GM10266 (cell line): ENCODE measurements around the gene COL4A4.

Source experiments
- DNase-seq: peaks from one replicate; pipeline ENCODE4 v3.0.0; 2012; ENCODE audit errors: extremely low spot score
- TF ChIP-seq, protein P1 (sequence below): IDR thresholded peaks from 2 replicates; pipeline ENCODE4 v1.5.1; 2012; ENCODE audit warnings: mild to moderate bottlenecking, low read depth; ENCODE audit not compliant: control insufficient read depth, insufficient read depth; ENCODE audit errors: missing control alignments

The COL4A4 gene

GRCh38 chr2:226962176-226962773, 201.7 kb downstream of the COL4A4 start:
- DNase-seq: no peak
- TF ChIP-seq, protein P1, sequence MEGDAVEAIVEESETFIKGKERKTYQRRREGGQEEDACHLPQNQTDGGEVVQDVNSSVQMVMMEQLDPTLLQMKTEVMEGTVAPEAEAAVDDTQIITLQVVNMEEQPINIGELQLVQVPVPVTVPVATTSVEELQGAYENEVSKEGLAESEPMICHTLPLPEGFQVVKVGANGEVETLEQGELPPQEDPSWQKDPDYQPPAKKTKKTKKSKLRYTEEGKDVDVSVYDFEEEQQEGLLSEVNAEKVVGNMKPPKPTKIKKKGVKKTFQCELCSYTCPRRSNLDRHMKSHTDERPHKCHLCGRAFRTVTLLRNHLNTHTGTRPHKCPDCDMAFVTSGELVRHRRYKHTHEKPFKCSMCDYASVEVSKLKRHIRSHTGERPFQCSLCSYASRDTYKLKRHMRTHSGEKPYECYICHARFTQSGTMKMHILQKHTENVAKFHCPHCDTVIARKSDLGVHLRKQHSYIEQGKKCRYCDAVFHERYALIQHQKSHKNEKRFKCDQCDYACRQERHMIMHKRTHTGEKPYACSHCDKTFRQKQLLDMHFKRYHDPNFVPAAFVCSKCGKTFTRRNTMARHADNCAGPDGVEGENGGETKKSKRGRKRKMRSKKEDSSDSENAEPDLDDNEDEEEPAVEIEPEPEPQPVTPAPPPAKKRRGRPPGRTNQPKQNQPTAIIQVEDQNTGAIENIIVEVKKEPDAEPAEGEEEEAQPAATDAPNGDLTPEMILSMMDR: no peak

DNA sequence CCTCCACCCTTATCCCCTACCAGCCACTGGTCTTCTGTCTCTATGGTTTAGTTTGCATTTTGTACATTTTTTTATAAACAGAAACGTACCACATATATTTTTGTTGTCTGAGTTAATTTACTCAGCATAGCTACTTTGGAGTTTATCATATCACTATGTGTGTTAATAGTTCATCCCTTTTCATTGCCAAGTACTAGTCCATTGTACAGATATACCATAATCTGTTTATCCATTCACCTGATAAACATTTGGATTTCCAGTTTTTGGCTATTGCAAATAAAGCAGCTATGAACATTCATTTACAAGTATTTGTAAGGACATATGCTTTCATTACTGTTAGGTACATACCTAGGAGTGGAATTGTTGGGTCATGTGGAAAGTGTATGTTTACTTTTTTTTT, 204.6 kb downstream of the COL4A4 start:
- no peak for DNase-seq
- TF ChIP-seq, protein P1: no peak

DNA sequence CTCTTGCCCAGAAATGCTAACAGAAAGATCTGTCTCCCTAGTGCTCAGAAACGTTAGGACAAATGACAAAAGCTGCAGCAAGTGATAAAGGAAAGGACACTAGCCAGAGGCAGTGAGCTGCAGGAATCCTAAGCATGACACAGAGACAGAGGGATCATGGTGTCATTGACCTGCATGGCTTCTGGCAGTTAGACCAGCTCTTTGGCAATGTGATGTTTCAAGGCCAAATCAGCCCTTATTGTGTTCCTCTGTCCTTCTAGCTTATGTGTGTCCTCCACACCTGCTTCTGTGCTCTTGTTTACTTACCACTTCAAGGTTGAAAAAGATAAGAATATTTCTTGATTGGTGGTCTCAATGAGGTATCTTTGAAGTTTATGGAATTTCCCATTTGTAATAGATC, 207.3 kb downstream of the COL4A4 start:
- TF ChIP-seq, protein P1: no peak
- DNase-seq: no peak

GRCh38 chr2:226953826-226954225, 210.2 kb downstream of the COL4A4 start:
- DNase-seq: no peak
- TF ChIP-seq, protein P1: no peak

DNA sequence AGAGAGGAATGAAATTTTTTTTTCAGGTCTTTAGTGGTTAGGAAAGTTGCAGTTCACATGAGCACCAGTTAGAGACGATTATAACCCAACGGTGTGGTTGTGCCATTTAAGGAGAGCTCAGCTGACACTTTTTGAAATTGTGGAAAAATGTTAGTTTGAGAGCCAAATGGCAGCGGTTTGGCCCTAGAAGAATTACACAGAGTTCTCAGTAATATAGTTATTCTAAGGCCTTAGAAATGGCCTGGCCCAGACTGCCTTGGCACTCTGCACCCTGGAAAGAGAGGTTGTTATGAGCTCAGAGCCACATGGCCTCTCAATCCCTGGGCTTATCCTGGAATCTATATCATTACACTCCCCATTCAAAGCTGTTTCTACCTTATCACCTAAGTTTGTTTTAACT, 210.8 kb downstream of the COL4A4 start:
- TF ChIP-seq, protein P1: no peak
- no peak for DNase-seq
